Astrocyte (in vitro differentiated cells and primary cell): Measurements from ENCODE around the gene PTPN1.

Experiments used
- CTCF ChIP-seq: IDR thresholded peaks from 2 replicates; pipeline ENCODE4 v1.5.1; 2011; ENCODE audit warnings: low read depth, mild to moderate bottlenecking, inconsistent platforms, low read length, moderate library complexity; ENCODE audit not compliant: insufficient read depth
- EZH2 ChIP-seq: IDR thresholded peaks from 2 replicates; pipeline ENCODE4 v1.6.1; 2012; ENCODE audit warnings: mild to moderate bottlenecking, low read length, inconsistent platforms; ENCODE audit not compliant: insufficient read depth

DNA sequence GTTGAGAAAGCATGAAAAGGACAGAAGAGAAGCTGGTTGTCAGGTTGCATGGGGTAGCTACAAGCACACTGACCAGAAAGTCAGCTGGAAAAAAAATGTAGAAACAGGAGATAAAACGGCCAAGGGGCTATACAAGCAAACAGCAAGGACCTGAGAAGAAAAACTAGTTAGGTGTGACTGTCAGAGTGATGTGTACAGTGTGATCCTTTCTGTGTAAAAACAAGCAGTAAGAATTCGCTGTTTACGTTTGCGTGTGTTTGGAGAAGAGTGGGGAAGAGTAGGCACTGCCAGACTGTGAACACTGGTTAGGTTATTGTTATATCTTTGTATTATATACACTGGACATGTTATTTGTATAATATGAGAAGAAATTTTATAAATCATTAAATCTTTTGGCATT lies 28.1 kb downstream of the PTPN1 start:
- TF ChIP-seq CTCF (no peak), EZH2 (no peak)
